HL-60/S4 treated with retinoic acid at 250 ng/mL for 4 days and 3 days (cell line): ENCODE measurements around the gene HOXA6.

Experiments
- in situ Hi-C: fragments of 300-500 bp; cut with MboI; formaldehyde crosslinking; loops from 2 replicates; pipeline ENCODE4 v1.7.0; 2022; ENCODE audit warnings: low sequenced_read_pairs

Gene HOXA6

GRCh38 chr7:27152816-27153442 is 5.4 kb upstream of the HOXA6 start:
- in situ Hi-C loops, result no loop called here

GRCh38 chr7:27151931-27152815 is 4.6 kb upstream of the HOXA6 start, which contains the start of gene HOXA3:
TSS of gene HOXA3 (minus strand) at chr7:27152583. CDS start at chr7:27110640, 41,943 bp downstream.
- in situ Hi-C loops, result no loop called here

GRCh38 chr7:27151341-27151930 is 3.9 kb upstream of the HOXA6 start:
- in situ Hi-C loops, result no loop called here

- in situ Hi-C loops, result no loop called here
Observed at GRCh38 chr7:27150568-27151340, 3.2 kb upstream of the HOXA6 start.

- in situ Hi-C loops, result no loop called here
Observed at GRCh38 chr7:27149842-27150567, 2.4 kb upstream of the HOXA6 start.

- in situ Hi-C loops, result no loop called here
Observed at GRCh38 chr7:27148756-27149641, 1.4 kb upstream of the HOXA6 start.

GRCh38 chr7:27148031-27148755 is 619 bp upstream of the HOXA6 start:
- in situ Hi-C loops, result no loop called here

GRCh38 chr7:27146491-27147198 is 929 bp downstream of the HOXA6 start:
- in situ Hi-C loops, result no loop called here

- in situ Hi-C loops, result no loop called here
Observed at GRCh38 chr7:27145914-27146412, 1.6 kb downstream of the HOXA6 start.

- in situ Hi-C loops, result no loop called here
Observed at GRCh38 chr7:27145165-27145913, 2.2 kb downstream of the HOXA6 start.

GRCh38 chr7:27144781-27145164 is 2.8 kb downstream of the HOXA6 start:
- in situ Hi-C loops, result no loop called here

- in situ Hi-C loops, result no loop called here
Observed at GRCh38 chr7:27143950-27144780, 3.4 kb downstream of the HOXA6 start.

GRCh38 chr7:27143023-27143949 is 4.3 kb downstream of the HOXA6 start, which contains the start of gene HOXA5:
TSS of gene HOXA5 (minus strand) at chr7:27143681. CDS start at chr7:27143607, 74 bp downstream.
- in situ Hi-C loops, result no loop called here

GRCh38 chr7:27142580-27143022 is 5.0 kb downstream of the HOXA6 start:
- in situ Hi-C loops, result no loop called here

- in situ Hi-C loops, result no loop called here
Observed at GRCh38 chr7:27141923-27142579, 5.5 kb downstream of the HOXA6 start.
